Activated naive CD8-positive, alpha-beta T cell treated with anti-CD3 and anti-CD28 coated beads, Interleukin-2, amount 50 U/mL, for 16 hours (primary cell): ENCODE results near the gene NLGN1.

ENCODE experiments used
- DNase-seq: peaks from one replicate; pipeline ENCODE4 v3.0.0-alpha.2; 2020; ENCODE audit warnings: low read depth, low spot score

Gene NLGN1

DNA sequence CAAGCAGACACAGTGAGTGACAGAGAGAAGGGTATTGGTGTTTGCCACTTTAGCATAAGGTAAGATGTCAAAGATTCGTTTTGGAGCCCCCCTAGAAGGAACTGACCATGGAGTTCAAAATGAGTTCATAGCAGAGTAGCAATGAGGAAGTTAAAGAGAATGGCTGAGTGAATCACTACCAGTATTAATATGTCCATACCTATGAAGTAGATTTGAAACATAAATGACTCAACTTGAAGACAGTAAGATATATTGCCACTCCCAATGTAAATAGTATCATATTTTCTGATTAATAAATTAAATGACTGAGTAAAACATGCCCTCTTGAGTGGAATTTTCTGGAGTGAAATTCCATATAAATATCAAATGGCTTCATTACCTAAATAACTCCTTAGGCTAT is 675.1 kb downstream of the NLGN1 start:
- DNase-seq: no peak

DNA sequence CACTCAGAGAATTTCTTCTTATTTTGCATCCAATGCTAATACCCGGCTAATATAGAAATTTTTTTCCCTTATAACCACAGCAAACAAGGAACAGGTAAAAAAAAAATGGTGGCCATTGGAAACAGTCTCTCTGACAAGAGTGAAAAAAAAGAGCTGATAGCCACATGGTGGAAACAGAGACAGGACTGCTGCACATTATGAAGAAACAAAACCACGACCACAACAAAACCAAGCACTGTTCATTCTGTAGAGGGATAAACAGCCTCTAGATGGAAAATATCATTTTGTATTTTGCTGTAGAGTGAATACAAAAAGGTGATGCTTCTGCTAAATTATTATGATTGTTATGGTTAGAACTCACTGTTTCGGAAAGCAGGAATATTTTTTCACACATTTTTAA is 686.2 kb downstream of the NLGN1 start:
- DNase-seq: no peak

- no peak for DNase-seq
Observed at GRCh38 chr3:174089592-174089991, 692.0 kb downstream of the NLGN1 start.

GRCh38 chr3:174094669-174095068 is 697.1 kb downstream of the NLGN1 start:
- no peak for DNase-seq

GRCh38 chr3:174097686-174098085 is 700.1 kb downstream of the NLGN1 start:
- no peak for DNase-seq

DNA sequence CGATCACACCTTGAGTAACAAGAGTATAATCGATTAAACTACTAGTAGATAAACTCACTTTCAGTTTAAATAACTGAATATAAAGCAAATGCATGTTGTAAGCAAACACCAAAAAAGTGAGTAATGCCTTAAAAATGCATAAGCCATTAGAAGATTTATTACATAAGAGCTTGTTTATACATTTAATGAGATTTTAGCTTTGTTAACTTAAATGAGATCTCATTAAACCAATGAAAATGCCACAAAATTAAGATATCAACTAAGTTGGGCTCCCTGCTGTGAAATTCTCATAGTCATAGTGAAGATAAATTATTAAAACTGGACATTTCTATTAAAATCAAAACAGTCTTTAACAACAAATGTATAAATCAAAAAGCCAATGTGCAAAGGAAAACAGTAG is 701.2 kb downstream of the NLGN1 start:
- no peak for DNase-seq

DNA sequence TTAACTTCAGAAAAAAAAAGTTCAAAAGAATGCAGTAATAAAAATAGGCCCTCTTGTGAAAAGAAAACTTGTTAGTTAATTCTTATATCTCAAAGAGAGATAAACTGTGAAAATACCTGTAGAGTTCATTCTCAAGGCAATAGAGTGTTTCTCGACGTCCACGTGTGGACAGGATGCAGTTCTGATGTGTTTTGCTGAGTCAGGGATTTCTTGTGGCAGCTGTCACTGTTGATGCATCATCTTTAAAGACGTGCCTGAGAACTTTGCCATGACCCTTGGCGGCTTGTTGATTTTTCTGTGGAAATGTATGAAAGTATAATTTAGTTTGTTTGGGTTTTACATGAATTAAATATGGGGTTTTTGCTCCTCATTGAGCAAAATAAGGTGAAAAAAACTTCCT is 702.2 kb downstream of the NLGN1 start:
- no peak for DNase-seq

DNA sequence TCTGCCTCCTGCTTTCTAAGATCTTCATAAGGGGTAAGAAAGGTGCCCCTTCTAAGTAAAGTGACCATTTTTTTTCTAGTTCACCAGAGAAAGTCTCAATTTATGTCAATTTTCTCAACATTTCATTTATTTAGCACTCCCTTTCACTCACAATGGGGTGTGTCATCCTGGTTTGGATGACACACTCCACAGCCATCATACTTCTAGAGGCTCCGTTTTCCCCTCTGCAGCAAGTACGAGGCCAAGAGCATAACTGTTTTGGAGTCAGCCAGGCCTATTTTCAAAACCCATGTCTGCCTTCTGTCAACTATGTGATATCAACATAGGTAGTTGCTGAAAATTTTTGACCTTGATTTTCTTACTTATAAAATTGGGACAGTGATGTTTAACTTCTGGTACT is 703.2 kb downstream of the NLGN1 start:
- DNase-seq: no peak

GRCh38 chr3:174101244-174101643 is 703.7 kb downstream of the NLGN1 start:
- no peak for DNase-seq

DNA sequence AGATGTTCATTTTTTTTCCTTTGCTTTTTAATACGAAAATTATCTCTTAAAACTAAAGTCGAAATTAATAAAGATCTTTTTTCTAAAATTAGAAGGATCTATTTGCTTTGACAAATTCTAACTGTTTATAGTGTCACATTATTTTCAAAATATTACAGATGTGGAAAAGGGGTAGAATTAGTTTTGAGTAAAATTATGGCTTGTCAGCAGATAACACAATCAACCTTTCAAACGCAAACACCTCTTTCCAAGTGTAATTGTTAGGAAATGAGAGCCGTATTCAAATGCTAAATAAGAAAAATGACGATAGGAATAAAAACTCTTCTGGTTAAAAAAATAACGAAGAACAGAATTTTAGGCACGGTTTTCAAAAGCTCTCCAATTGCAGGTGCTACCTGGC is 704.7 kb downstream of the NLGN1 start:
- no peak for DNase-seq

DNA sequence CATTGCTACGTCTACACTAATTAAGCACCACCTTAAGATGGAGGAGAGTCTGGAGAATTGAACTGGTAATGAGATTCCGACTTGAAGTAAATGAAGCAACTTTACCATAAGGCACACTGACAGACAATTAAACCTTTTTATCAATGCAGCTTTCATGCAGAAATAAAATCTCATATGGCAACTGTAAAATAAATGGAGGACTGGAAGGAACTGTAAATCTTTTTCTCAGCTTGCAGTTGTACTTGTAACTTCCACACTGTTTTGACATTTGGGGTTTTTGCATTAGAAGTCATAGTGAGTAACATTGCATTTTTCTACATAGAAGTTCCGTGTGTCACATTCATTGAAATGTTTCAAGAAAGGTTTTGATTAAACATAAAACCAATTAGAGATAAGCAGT is 705.3 kb downstream of the NLGN1 start:
- DNase-seq: no peak

- no peak for DNase-seq
Observed at GRCh38 chr3:174110761-174111160, 713.2 kb downstream of the NLGN1 start.

- DNase-seq: no peak
Observed at GRCh38 chr3:174111776-174112175, 714.2 kb downstream of the NLGN1 start.

DNA sequence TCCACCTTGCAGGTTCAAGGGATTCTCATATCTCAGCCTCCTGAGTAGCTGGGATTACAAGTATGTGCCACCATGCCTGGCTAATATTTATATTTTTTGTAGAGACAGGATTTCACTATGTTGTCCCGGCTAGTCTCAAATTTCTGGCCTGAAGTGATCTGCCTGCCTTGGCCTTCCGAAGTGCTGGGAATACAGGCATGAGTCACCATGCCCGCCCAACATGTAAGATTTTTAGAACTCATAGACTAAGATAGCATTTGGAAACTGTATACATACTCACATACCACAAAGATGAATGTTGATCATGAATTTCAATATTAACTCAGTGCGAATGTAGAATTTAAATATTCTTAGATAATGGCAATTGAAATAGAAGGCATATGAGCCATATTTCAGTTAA is 718.9 kb downstream of the NLGN1 start:
- DNase-seq: no peak

DNA sequence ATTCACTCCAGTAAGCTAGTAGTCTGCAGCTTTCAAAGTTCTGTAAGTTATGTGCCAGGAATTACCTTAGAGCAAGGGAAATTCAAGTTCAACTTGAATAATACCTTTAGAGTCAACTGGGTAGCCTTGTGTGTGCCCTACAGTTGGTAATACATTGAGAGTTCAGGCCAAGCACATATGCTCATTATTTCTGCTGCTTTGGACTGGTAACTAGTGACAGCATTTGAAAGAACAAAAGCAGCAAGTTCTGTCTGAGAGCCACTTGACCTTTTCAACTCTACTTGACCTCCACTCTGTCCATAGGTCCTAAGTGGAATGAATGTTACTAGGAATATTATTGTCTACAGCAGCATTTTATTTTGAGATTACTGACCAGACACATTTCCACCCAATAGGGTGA is 723.5 kb downstream of the NLGN1 start:
- DNase-seq: no peak

DNA sequence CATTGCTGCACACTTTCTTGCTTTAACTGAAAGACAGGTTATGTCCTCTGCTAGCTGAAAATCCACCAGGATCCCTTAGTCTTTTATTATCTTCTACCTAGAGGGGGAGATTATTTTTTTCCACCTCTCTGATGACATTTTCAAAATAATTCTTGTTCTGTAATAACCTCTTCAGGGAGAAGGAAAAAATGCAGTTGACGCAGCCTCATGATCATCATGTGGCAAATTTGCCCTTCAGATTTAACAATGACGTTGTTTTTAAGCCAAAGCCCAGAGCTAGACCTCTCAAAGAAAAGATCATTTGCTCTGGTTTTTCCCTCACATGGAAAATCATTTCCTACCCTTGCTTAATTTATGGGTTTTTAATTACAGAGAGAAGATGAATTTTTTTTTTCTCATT is 724.9 kb downstream of the NLGN1 start:
- no peak for DNase-seq

- DNase-seq: no peak
Observed at GRCh38 chr3:174125267-174125824, 727.8 kb downstream of the NLGN1 start.

DNA sequence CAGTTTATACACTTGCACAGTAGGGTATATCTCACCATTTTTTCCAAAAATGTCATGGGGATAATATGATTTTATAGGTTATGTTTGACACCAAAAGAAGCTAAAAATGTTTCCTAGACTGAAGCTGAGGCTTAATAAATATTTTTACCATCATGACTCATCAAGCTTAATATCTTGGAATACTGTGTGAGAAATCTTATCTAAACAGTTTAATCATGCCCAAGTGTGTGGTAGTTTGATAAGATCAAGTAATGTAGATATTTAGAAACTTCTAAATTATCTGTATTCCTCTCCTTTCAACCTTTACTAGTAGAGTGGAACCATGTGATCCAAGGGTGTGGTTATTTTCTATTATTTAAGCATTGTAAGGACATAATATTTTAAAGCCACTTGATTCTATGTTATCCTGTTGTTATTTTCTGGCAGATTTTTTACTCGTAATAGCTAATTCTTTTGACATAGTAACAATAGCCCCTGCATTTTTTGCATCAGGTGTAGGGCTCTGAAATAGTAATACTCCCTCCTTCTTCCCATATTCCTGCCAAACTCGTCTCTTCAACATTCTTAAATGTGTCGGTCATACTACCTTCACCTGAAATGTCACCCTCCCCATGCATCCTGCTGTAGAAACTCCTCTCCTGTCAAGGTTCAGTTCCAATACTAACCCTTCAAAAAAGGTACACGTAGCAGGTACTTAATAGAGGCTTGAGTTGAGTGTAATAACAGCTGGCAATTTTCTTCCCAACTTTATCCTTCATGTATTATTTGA is 729.6 kb downstream of the NLGN1 start:
- DNase-seq: no peak

DNA sequence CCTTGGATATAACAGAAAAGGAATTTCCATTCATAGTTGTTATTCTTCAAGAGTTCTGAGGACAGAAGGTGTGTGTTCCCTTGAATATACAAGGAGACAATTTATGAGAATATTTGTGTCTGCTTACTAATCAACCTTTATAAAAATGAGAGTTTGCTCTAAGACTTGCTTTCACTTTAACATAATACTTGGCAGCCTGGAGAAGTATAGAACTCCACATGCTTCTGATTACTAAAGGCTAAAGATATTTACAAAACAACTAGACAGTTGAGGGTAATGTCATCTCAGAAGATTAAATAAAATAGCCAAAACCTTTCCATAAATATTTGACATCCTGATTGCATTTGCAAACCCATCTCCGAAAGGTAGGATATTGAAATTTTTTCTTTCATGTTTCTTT is 734.5 kb downstream of the NLGN1 start:
- DNase-seq: no peak

- no peak for DNase-seq
Observed at GRCh38 chr3:174132421-174133042, 735.0 kb downstream of the NLGN1 start.

GRCh38 chr3:174146008-174146407 is 748.5 kb downstream of the NLGN1 start:
- DNase-seq: no peak

DNA sequence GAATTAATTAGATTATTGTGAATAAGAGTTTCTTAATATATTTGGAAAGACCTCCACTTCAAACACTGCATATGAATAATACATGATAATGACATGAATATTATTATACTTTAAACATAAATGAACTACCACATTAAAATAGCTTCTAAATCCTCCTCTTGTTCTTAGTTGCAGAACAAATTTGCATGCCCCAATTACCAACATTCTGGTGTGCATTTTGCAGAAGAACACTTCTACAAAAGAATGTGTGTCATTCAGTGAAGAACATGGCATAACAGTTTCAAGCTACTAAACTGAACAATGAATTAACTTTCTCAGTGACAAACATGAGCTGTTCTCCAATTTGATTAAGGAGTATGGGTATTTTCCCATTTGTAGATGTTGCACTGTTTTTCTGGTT is 750.3 kb downstream of the NLGN1 start:
- no peak for DNase-seq

- no peak for DNase-seq
Observed at GRCh38 chr3:174153871-174154270, 756.3 kb downstream of the NLGN1 start.
